ENCODE results near the gene MIPEP. TPM values are rescaled to one million over a fixed set of nuclear protein-coding genes. Genes with fewer than 3 reads are reported as not detected.
"Not testable (repeated sequence)": the region's sequence is repeated elsewhere in the genome, so short reads cannot be mapped to it uniquely, and the experiment has no call there.

Gene MIPEP
- total RNA-seq, 1 donor from 2014 or later: 15.7 TPM

GRCh38 chr13:23765531-23765930, 123.7 kb downstream of the MIPEP start:
- DNase-seq (ENCODE audit: low spot score, unreplicated experiment): no peak
- Mint-ChIP-seq H3K27me3 (peaks cover 7% of the 10 kb centered on the region), H3K36me3 (ENCODE audit: insufficient read depth) (no peaks in the 10 kb centered on the region), H3K9me3 (ENCODE audit: low read depth) (no peaks in the 10 kb centered on the region), H3K4me3 (ENCODE audit: low read depth) (no peak overlapping the region), H3K4me1 (ENCODE audit: low read depth) (peaks cover 2% of the 10 kb centered on the region), H3K27ac (no peak overlapping the region)
- TF ChIP-seq CTCF (IDR thresholded peaks at IDR 0.05; ENCODE audit: unreplicated experiment): no peak

- H3K4me1 Mint-ChIP-seq (ENCODE audit: low read depth): peaks cover 2% of the 10 kb centered on the region
- no peak overlapping the region for H3K4me3 Mint-ChIP-seq (ENCODE audit: low read depth)
- H3K27me3 Mint-ChIP-seq: peaks cover 7% of the 10 kb centered on the region
- DNase-seq (ENCODE audit: low spot score, unreplicated experiment): no peak
- H3K27ac Mint-ChIP-seq: no peak overlapping the region
- no peak for TF ChIP-seq CTCF (IDR thresholded peaks at IDR 0.05; ENCODE audit: unreplicated experiment)
- no peaks in the 10 kb centered on the region for H3K9me3 Mint-ChIP-seq (ENCODE audit: low read depth)
- peaks cover 1% of the 10 kb centered on the region for H3K36me3 Mint-ChIP-seq (ENCODE audit: insufficient read depth)
Measured at GRCh38 chr13:23763318-23763717, 125.9 kb downstream of the MIPEP start.

- DNase-seq (ENCODE audit: low spot score, unreplicated experiment); H3K9me3 Mint-ChIP-seq (ENCODE audit: low read depth); H3K4me3 Mint-ChIP-seq (ENCODE audit: low read depth); H3K27me3 Mint-ChIP-seq; H3K4me1 Mint-ChIP-seq (ENCODE audit: low read depth); H3K36me3 Mint-ChIP-seq (ENCODE audit: insufficient read depth); H3K27ac Mint-ChIP-seq: not testable (repeated sequence)
Measured at GRCh38 chr13:23761760-23762159, 127.4 kb downstream of the MIPEP start.

- no peak overlapping the region for H3K4me3 Mint-ChIP-seq (ENCODE audit: low read depth)
- DNase-seq (ENCODE audit: low spot score, unreplicated experiment): no peak
- no peak overlapping the region for H3K27ac Mint-ChIP-seq
- no peak for TF ChIP-seq CTCF (IDR thresholded peaks at IDR 0.05; ENCODE audit: unreplicated experiment)
- peaks cover 7% of the 10 kb centered on the region for H3K27me3 Mint-ChIP-seq
- no peaks in the 10 kb centered on the region for H3K9me3 Mint-ChIP-seq (ENCODE audit: low read depth)
- H3K4me1 Mint-ChIP-seq (ENCODE audit: low read depth): peaks cover 6% of the 10 kb centered on the region
- peaks cover 1% of the 10 kb centered on the region for H3K36me3 Mint-ChIP-seq (ENCODE audit: insufficient read depth)
Measured at GRCh38 chr13:23760000-23760399, 129.2 kb downstream of the MIPEP start.

- Mint-ChIP-seq H3K27ac (no peak overlapping the region), H3K27me3 (peaks cover 5% of the 10 kb centered on the region), H3K36me3 (ENCODE audit: insufficient read depth) (peaks cover 1% of the 10 kb centered on the region), H3K4me1 (ENCODE audit: low read depth) (peaks cover 11% of the 10 kb centered on the region), H3K4me3 (ENCODE audit: low read depth) (no peak overlapping the region), H3K9me3 (ENCODE audit: low read depth) (no peaks in the 10 kb centered on the region)
- no peak for DNase-seq (ENCODE audit: low spot score, unreplicated experiment)
- no peak for TF ChIP-seq CTCF (IDR thresholded peaks at IDR 0.05; ENCODE audit: unreplicated experiment)
Measured at GRCh38 chr13:23758798-23759527, 130.2 kb downstream of the MIPEP start.

- no peak for DNase-seq (ENCODE audit: low spot score, unreplicated experiment)
- H3K27me3 Mint-ChIP-seq: peaks cover 2% of the 10 kb centered on the region
- H3K4me3 Mint-ChIP-seq (ENCODE audit: low read depth): no peak overlapping the region
- H3K4me1 Mint-ChIP-seq (ENCODE audit: low read depth): peaks cover 21% of the 10 kb centered on the region
- H3K9me3 Mint-ChIP-seq (ENCODE audit: low read depth): no peaks in the 10 kb centered on the region
- no peak for TF ChIP-seq CTCF (IDR thresholded peaks at IDR 0.05; ENCODE audit: unreplicated experiment)
- H3K36me3 Mint-ChIP-seq (ENCODE audit: insufficient read depth): peaks cover 1% of the 10 kb centered on the region
- no peak overlapping the region for H3K27ac Mint-ChIP-seq
Measured at GRCh38 chr13:23754997-23755396, 134.2 kb downstream of the MIPEP start.

All from progenitor cell of endocrine pancreas (in vitro differentiated cells).